ENCODE measurements around the gene PACC1.

PACC1 gene

GRCh38 chr1:212377644-212378043, 37.0 kb downstream of the PACC1 start:
- peaks cover 4 to 57% of the 10 kb centered on the region in 2 experiments; a peak in 2 of 3 replicates for H3K36me3 ChIP-seq (ENCODE audit: control insufficient read depth in 2 of 2, insufficient read depth in 1 of 2, low read length in 2 of 2)
- H3K4me1 ChIP-seq (ENCODE audit: control insufficient read depth, insufficient read depth, low read length), result no peaks in the 10 kb centered on the region
- TF ChIP-seq ZNF707 (tag by site-specific recombination; IDR thresholded peaks at IDR 0.05), result no peak
- no peak for TF ChIP-seq ZNF623 (tag by site-specific recombination; IDR thresholded peaks at IDR 0.05)
- TF ChIP-seq ZNF501 (tag by site-specific recombination; IDR thresholded peaks at IDR 0.05), result no peak
- no peak for TF ChIP-seq ZNF658 (tag by site-specific recombination; IDR thresholded peaks at IDR 0.05)
- no peak for TF ChIP-seq ZNF292 (tag by site-specific recombination; IDR thresholded peaks at IDR 0.05; ENCODE audit: borderline replicate concordance, low read depth)
- no peak for TF ChIP-seq BCL11B (tag by site-specific recombination; IDR thresholded peaks at IDR 0.05; ENCODE audit: low read depth)
- no peak for TF ChIP-seq ZNF555 (tag by site-specific recombination; conservative IDR thresholded peaks at IDR 0.05)
- TF ChIP-seq ZNF223 (tag by site-specific recombination; IDR thresholded peaks at IDR 0.05), result no peak
- TF ChIP-seq ZNF335 (tag by site-specific recombination; conservative IDR thresholded peaks at IDR 0.05), result no peak
- TF ChIP-seq ZBTB7A (tag by site-specific recombination; IDR thresholded peaks at IDR 0.05; ENCODE audit: low read depth), result no peak
- no peak for TF ChIP-seq AEBP2 (tag by site-specific recombination; IDR thresholded peaks at IDR 0.05; ENCODE audit: borderline replicate concordance)
- H3K9me3 ChIP-seq (ENCODE audit: control insufficient read depth, insufficient read depth, low read depth, low read length), result no peaks in the 10 kb centered on the region
- ChIA-PET POLR2A (no interaction called here), CTCF (interaction anchor here (1.5 to 2.7 kb wide), 2 partner anchors 13 to 78 kb away, joined by 3 to 12 read pairs; no protein-coding TSS in a partner anchor)
- no peak overlapping the region for H3K27ac ChIP-seq (ENCODE audit: extremely low read depth, low read depth, low read length)
- no peak overlapping the region for H3K4me3 ChIP-seq (ENCODE audit: low read depth, low read length)

GRCh38 chr1:212375986-212376385, 38.7 kb downstream of the PACC1 start:
- Histone ChIP-seq H3K9me3 (ENCODE audit: control insufficient read depth, insufficient read depth, low read depth, low read length) (no peaks in the 10 kb centered on the region), H3K27ac (ENCODE audit: extremely low read depth, low read depth, low read length) (no peak overlapping the region), H3K36me3 (ENCODE audit: control insufficient read depth in 2 of 2, insufficient read depth in 1 of 2, low read length in 2 of 2) (peaks cover 13 to 47% of the 10 kb centered on the region in 2 experiments; a peak in 2 of 3 replicates), H3K4me3 (ENCODE audit: low read depth, low read length) (no peak overlapping the region), H3K4me1 (ENCODE audit: control insufficient read depth, insufficient read depth, low read length) (no peaks in the 10 kb centered on the region)
- ChIA-PET POLR2A (no interaction called here), CTCF (interaction anchor here (0.6 to 2.7 kb wide), 6 partner anchors 9 to 684 kb away, joined by 3 to 12 read pairs (median 5); no protein-coding TSS in a partner anchor)
- TF ChIP-seq SCRT2 (tag by site-specific recombination; IDR thresholded peaks at IDR 0.05), result no peak
- TF ChIP-seq OSR2 (tag by site-specific recombination; IDR thresholded peaks at IDR 0.05), result no peak
- no peak for TF ChIP-seq ZNF600 (tag by site-specific recombination; IDR thresholded peaks at IDR 0.05)
- no peak for TF ChIP-seq ZNF785 (tag by site-specific recombination; IDR thresholded peaks at IDR 0.05)
- no peak for TF ChIP-seq ZNF10 (tag by site-specific recombination; IDR thresholded peaks at IDR 0.05)
- TF ChIP-seq PBX3 (CRISPR knock-in tag; IDR thresholded peaks at IDR 0.05), result no peak
- TF ChIP-seq, protein P1, sequence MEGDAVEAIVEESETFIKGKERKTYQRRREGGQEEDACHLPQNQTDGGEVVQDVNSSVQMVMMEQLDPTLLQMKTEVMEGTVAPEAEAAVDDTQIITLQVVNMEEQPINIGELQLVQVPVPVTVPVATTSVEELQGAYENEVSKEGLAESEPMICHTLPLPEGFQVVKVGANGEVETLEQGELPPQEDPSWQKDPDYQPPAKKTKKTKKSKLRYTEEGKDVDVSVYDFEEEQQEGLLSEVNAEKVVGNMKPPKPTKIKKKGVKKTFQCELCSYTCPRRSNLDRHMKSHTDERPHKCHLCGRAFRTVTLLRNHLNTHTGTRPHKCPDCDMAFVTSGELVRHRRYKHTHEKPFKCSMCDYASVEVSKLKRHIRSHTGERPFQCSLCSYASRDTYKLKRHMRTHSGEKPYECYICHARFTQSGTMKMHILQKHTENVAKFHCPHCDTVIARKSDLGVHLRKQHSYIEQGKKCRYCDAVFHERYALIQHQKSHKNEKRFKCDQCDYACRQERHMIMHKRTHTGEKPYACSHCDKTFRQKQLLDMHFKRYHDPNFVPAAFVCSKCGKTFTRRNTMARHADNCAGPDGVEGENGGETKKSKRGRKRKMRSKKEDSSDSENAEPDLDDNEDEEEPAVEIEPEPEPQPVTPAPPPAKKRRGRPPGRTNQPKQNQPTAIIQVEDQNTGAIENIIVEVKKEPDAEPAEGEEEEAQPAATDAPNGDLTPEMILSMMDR (tag by site-specific recombination; IDR thresholded peaks at IDR 0.05), result no peak
- TF ChIP-seq, protein P2, sequence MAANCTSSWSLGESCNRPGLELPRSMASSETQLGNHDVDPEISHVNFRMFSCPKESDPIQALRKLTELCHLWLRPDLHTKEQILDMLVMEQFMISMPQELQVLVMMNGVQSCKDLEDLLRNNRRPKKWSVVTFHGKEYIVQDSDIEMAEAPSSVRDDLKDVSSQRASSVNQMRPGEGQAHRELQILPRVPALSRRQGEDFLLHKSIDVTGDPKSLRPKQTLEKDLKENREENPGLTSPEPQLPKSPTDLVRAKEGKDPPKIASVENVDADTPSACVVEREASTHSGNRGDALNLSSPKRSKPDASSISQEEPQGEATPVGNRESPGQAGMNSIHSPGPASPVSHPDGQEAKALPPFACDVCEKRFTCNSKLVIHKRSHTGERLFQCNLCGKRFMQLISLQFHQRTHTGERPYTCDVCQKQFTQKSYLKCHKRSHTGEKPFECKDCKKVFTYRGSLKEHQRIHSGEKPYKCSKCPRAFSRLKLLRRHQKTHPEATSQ (tag by site-specific recombination; IDR thresholded peaks at IDR 0.05), result no peak
- TF ChIP-seq ZNF560 (tag by site-specific recombination; IDR thresholded peaks at IDR 0.05; ENCODE audit: borderline replicate concordance), result no peak
- no peak for TF ChIP-seq ZNF274 (IDR thresholded peaks at IDR 0.05; ENCODE audit: low read length)
- TF ChIP-seq ZNF274 (tag by site-specific recombination; IDR thresholded peaks at IDR 0.05; ENCODE audit: borderline replicate concordance), result no peak
- TF ChIP-seq BCL11B (tag by site-specific recombination; IDR thresholded peaks at IDR 0.05; ENCODE audit: low read depth), result no peak
- no peak for TF ChIP-seq ZNF660 (tag by site-specific recombination; IDR thresholded peaks at IDR 0.05)
- no peak for TF ChIP-seq ZNF211 (tag by site-specific recombination; IDR thresholded peaks at IDR 0.05; ENCODE audit: low read depth)
- no peak for TF ChIP-seq ZNF777 (tag by site-specific recombination; IDR thresholded peaks at IDR 0.05; ENCODE audit: borderline replicate concordance)
- TF ChIP-seq, protein P3, sequence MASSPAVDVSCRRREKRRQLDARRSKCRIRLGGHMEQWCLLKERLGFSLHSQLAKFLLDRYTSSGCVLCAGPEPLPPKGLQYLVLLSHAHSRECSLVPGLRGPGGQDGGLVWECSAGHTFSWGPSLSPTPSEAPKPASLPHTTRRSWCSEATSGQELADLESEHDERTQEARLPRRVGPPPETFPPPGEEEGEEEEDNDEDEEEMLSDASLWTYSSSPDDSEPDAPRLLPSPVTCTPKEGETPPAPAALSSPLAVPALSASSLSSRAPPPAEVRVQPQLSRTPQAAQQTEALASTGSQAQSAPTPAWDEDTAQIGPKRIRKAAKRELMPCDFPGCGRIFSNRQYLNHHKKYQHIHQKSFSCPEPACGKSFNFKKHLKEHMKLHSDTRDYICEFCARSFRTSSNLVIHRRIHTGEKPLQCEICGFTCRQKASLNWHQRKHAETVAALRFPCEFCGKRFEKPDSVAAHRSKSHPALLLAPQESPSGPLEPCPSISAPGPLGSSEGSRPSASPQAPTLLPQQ (tag by site-specific recombination; IDR thresholded peaks at IDR 0.05), result no peak
- TF ChIP-seq MYNN (tag by site-specific recombination; IDR thresholded peaks at IDR 0.05; ENCODE audit: borderline replicate concordance), result no peak

Data from HEK293 (cell line).